Osteocyte (in vitro differentiated cells): ENCODE data around the gene METTL24. TPM values are rescaled to one million over a fixed set of nuclear protein-coding genes. Genes with fewer than 3 reads are reported as not detected.

Source experiments
- DNase-seq: peaks from one replicate; pipeline ENCODE4 v3.0.0; 2021; ENCODE audit warnings: mixed read lengths; ENCODE audit not compliant: unreplicated experiment; ENCODE audit errors: extremely low spot score
- H3K27ac Mint-ChIP-seq: one replicate; pipeline ENCODE4 v1.8.0; 2021; ENCODE audit warnings: mild to moderate bottlenecking, mixed read lengths; ENCODE audit not compliant: unreplicated experiment
- H3K27me3 Mint-ChIP-seq: one replicate; pipeline ENCODE4 v1.8.0; 2021; ENCODE audit warnings: mixed read lengths; ENCODE audit not compliant: unreplicated experiment
- H3K36me3 Mint-ChIP-seq: one replicate; pipeline ENCODE4 v1.8.0; 2021; ENCODE audit warnings: mixed read lengths; ENCODE audit not compliant: unreplicated experiment
- H3K4me1 Mint-ChIP-seq: one replicate; pipeline ENCODE4 v1.8.0; 2021; ENCODE audit warnings: mixed read lengths; ENCODE audit not compliant: unreplicated experiment
- H3K4me3 Mint-ChIP-seq: one replicate; pipeline ENCODE4 v1.8.0; 2021; ENCODE audit warnings: mild to moderate bottlenecking, moderate library complexity, mixed read lengths; ENCODE audit not compliant: unreplicated experiment
- H3K9me3 Mint-ChIP-seq: one replicate; pipeline ENCODE4 v1.8.0; 2021; ENCODE audit warnings: mixed read lengths; ENCODE audit not compliant: unreplicated experiment
- CTCF ChIP-seq: fragments of 200-600 bp; sonication (generic); IDR thresholded peaks from 2 replicates; pipeline ENCODE4 v1.5.0; 2021; ENCODE audit warnings: antibody characterized with exemption, mild to moderate bottlenecking, moderate library complexity
- total RNA-seq: library from RNA; stranded (reverse); gene quantifications from 2 replicates; pipeline ENCODE4 v1.2.1, GENCODE V29; 2021

Gene METTL24
- total RNA-seq, 1 donor from 2014 or later: not detected

GRCh38 chr6:110287462-110288341, 70.4 kb downstream of the METTL24 start:
- H3K9me3 Mint-ChIP-seq: no peaks in the 10 kb centered on the region
- H3K27me3 Mint-ChIP-seq: peaks cover 24% of the 10 kb centered on the region
- H3K4me1 Mint-ChIP-seq: no peaks in the 10 kb centered on the region
- no peak overlapping the region for H3K27ac Mint-ChIP-seq
- H3K36me3 Mint-ChIP-seq: no peaks in the 10 kb centered on the region
- no peak overlapping the region for H3K4me3 Mint-ChIP-seq
- DNase-seq: no peak
- TF ChIP-seq CTCF: no peak

DNA sequence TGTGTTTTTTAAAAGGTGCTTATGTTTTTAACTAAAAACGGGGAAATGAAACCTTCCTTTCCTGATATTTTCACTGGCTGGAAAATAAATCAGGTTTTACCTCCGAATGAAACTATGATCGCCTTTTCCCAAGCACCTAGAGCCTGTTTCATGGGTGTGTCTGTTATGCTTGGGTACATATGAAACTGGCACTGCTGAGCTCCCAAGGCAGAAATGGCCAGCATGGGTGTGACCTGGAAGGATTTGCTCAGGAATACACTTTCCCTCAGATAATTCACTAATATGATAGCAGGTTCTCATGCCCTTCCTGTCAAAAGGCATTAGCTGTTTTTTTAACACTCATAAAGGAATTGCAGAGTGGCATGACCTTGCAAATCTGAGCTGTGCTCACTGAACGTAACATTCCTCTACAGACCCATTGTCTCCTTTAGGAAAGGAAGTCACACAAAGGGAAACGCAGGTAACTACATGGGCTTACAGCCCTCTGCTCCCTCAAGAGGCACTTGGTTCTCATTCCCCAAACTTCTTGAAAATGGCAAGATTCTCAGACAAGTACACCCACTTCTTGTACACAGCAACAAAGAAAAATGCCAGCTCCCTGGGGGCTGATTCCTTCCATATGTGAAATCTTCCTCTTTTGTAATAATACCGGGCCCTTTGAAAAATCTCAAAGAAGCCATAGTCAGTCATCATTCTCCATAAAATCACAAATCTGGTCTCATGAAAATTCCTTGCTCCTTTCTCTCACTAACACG, 72.7 kb downstream of the METTL24 start:
- no peak for TF ChIP-seq CTCF
- no peaks in the 10 kb centered on the region for H3K36me3 Mint-ChIP-seq
- H3K27ac Mint-ChIP-seq: no peak overlapping the region
- DNase-seq: no peak
- peaks cover 18% of the 10 kb centered on the region for H3K27me3 Mint-ChIP-seq
- H3K9me3 Mint-ChIP-seq: no peaks in the 10 kb centered on the region
- H3K4me1 Mint-ChIP-seq: no peaks in the 10 kb centered on the region
- H3K4me3 Mint-ChIP-seq: no peak overlapping the region

GRCh38 chr6:110284855-110285254, 73.3 kb downstream of the METTL24 start:
- no peak overlapping the region for H3K4me3 Mint-ChIP-seq
- H3K27me3 Mint-ChIP-seq: peaks cover 18% of the 10 kb centered on the region
- H3K27ac Mint-ChIP-seq: no peak overlapping the region
- H3K4me1 Mint-ChIP-seq: no peaks in the 10 kb centered on the region
- DNase-seq: no peak
- no peak for TF ChIP-seq CTCF
- no peaks in the 10 kb centered on the region for H3K36me3 Mint-ChIP-seq
- no peaks in the 10 kb centered on the region for H3K9me3 Mint-ChIP-seq

GRCh38 chr6:110283657-110284056, 74.5 kb downstream of the METTL24 start:
- peaks cover 18% of the 10 kb centered on the region for H3K27me3 Mint-ChIP-seq
- no peaks in the 10 kb centered on the region for H3K9me3 Mint-ChIP-seq
- H3K4me3 Mint-ChIP-seq: no peak overlapping the region
- no peak for DNase-seq
- no peaks in the 10 kb centered on the region for H3K4me1 Mint-ChIP-seq
- H3K36me3 Mint-ChIP-seq: no peaks in the 10 kb centered on the region
- no peak overlapping the region for H3K27ac Mint-ChIP-seq
- TF ChIP-seq CTCF: no peak

- H3K27me3 Mint-ChIP-seq: peaks cover 14% of the 10 kb centered on the region
- no peaks in the 10 kb centered on the region for H3K9me3 Mint-ChIP-seq
- H3K4me1 Mint-ChIP-seq: no peaks in the 10 kb centered on the region
- no peak overlapping the region for H3K4me3 Mint-ChIP-seq
- H3K36me3 Mint-ChIP-seq: no peaks in the 10 kb centered on the region
- no peak for TF ChIP-seq CTCF
- H3K27ac Mint-ChIP-seq: no peak overlapping the region
- DNase-seq: no peak
Measured at GRCh38 chr6:110282412-110282811, 75.7 kb downstream of the METTL24 start.
